ENCODE measurements around the gene KIAA1671.

- no peak for TF ChIP-seq POLR2A (IDR thresholded peaks at IDR 0.05)
- TF ChIP-seq CTCF (IDR thresholded peaks at IDR 0.05), result no peak
- no peak for TF ChIP-seq POLR2AphosphoS5 (IDR thresholded peaks at IDR 0.05)
Observed at GRCh38 chr22:25077964-25078363, 125.4 kb downstream of the KIAA1671 start.

Measured in transverse colon (tissue), 4 donors.